B cell (primary cell): ENCODE measurements around the gene CPED1. TPM values are rescaled to one million over a fixed set of nuclear protein-coding genes. Genes with fewer than 3 reads are reported as not detected.

Experiments
- ATAC-seq: fragments of 200-7000 bp; cut with Tn5 transposase; one replicate; pipeline ENCODE4 v1.10.0; 2021; ENCODE audit warnings: low read depth, mild to moderate bottlenecking, moderate number of reproducible peaks, moderate library complexity
- CTCF ChIA-PET: fragments of 350-600 bp; sonication (Branson Sonifier 250); formaldehyde crosslinking; loops from one replicate; lab custom pipeline; 2021; ENCODE audit warnings: antibody characterized with exemption, inconsistent platforms; lab: Charles Lee
- POLR2A ChIA-PET: fragments of 350-600 bp; sonication (Branson Sonifier 250); formaldehyde crosslinking; loops from one replicate; lab custom pipeline; 2021; ENCODE audit warnings: antibody characterized with exemption; lab: Charles Lee
- DNase-seq: peaks from one replicate; pipeline ENCODE4 v3.0.0; 2013
- H2AFZ ChIP-seq: 2 replicates; pipeline ENCODE4 v1.6.1; 2012; ENCODE audit warnings: mild to moderate bottlenecking, low read depth, low read length; ENCODE audit not compliant: insufficient read depth, poor library complexity, severe bottlenecking
- H3K27ac ChIP-seq, 2 donors: 1 replicate in 1 of 2; 2 replicates in 1 of 2; pipeline ENCODE4 v1.5.1; 2012 to 2013; ENCODE audit warnings: low read length in 2 of 2, mild to moderate bottlenecking in 2 of 2, moderate library complexity in 1 of 2
- H3K27me3 ChIP-seq, 4 experiments: fragments of 200-600 bp in 1 of 4; sonication (generic) in 1 of 4; replicated peaks in 1 of 4; 1 replicate in 2 of 4; 2 replicates in 2 of 4; pipeline versions ENCODE4 v1.6.1 to v1.7.0; 2013 to 2016; ENCODE audit warnings: low read length in 3 of 4, mild to moderate bottlenecking in 2 of 4, mixed read lengths in 1 of 4, moderate library complexity in 1 of 4; ENCODE audit not compliant: insufficient read depth in 4 of 4, control insufficient read depth in 3 of 4; ENCODE audit errors: control extremely low read depth in 1 of 4
- H3K36me3 ChIP-seq, 2 experiments: replicated peaks in 1 of 2; 1 replicate in 1 of 2; 2 replicates in 1 of 2; pipeline versions ENCODE4 v1.6.1 to v1.7.1; 2013; ENCODE audit warnings: low read length in 1 of 2; ENCODE audit not compliant: insufficient read depth in 2 of 2, control insufficient read depth in 1 of 2; ENCODE audit errors: control extremely low read depth in 1 of 2, extremely low read depth in 1 of 2
- H3K4me1 ChIP-seq, 2 donors: fragments of 200-600 bp in 1 of 2; sonication (generic) in 1 of 2; 1 replicate in 1 of 2; 2 replicates in 1 of 2; pipeline versions ENCODE4 v1.5.1 to v1.6.1; 2013 to 2017; ENCODE audit warnings: low read length in 2 of 2; ENCODE audit not compliant: control insufficient read depth in 2 of 2, insufficient read depth in 2 of 2
- H3K4me2 ChIP-seq: replicated peaks from 2 replicates; pipeline ENCODE3; 2012; ENCODE audit warnings: mild to moderate bottlenecking, low read depth, low read length; ENCODE audit not compliant: poor library complexity, severe bottlenecking
- H3K4me3 ChIP-seq, 5 experiments: fragments of 200-600 bp in 1 of 5; sonication (generic) in 1 of 5; 1 replicate in 3 of 5; 2 replicates in 2 of 5; pipeline versions ENCODE4 v1.5.1 to v1.7.0; 2011 to 2016; ENCODE audit warnings: low read length in 4 of 5, mild to moderate bottlenecking in 4 of 5, low read depth in 2 of 5, control low read depth in 1 of 5, moderate library complexity in 1 of 5; ENCODE audit not compliant: insufficient read depth in 1 of 5; ENCODE audit errors: control extremely low read depth in 1 of 5, extremely low read depth in 1 of 5
- H3K79me2 ChIP-seq: fragments of 200-600 bp; sonication (generic); one replicate; pipeline ENCODE4 v1.6.0; 2016; ENCODE audit warnings: low read length; ENCODE audit not compliant: control insufficient read depth, insufficient read depth
- H3K9ac ChIP-seq: fragments of 200-600 bp; sonication (generic); 2 replicates; pipeline ENCODE4 v1.6.1; 2017; ENCODE audit warnings: mild to moderate bottlenecking, low read length, moderate library complexity
- H3K9me3 ChIP-seq, 3 donors: one replicate each; pipeline versions ENCODE4 v1.6.1 to v1.7.1; 2013; ENCODE audit warnings: low read length in 2 of 3; ENCODE audit not compliant: control insufficient read depth in 2 of 3, insufficient read depth in 1 of 3; ENCODE audit errors: control extremely low read depth in 1 of 3
- H4K20me1 ChIP-seq: 2 replicates; pipeline ENCODE4 v1.6.0; 2012; ENCODE audit warnings: mild to moderate bottlenecking, low read length; ENCODE audit not compliant: insufficient read depth, control insufficient read depth, poor library complexity, severe bottlenecking
- H3K27ac Mint-ChIP-seq: one replicate; pipeline ENCODE4 v1.8.0; 2021; ENCODE audit warnings: mixed read lengths
- H3K27me3 Mint-ChIP-seq: one replicate; pipeline ENCODE4 v1.8.0; 2021; ENCODE audit warnings: mixed read lengths
- H3K4me1 Mint-ChIP-seq: one replicate; pipeline ENCODE4 v1.8.0; 2021; ENCODE audit warnings: mixed read lengths
- H3K4me3 Mint-ChIP-seq: one replicate; pipeline ENCODE4 v1.8.0; 2021; ENCODE audit warnings: mixed read lengths
- H3K9me3 Mint-ChIP-seq: one replicate; pipeline ENCODE4 v1.8.0; 2022; ENCODE audit warnings: mixed read lengths; ENCODE audit not compliant: insufficient read depth
- CTCF ChIP-seq: fragments of 200-600 bp; IDR thresholded peaks from one replicate; pipeline ENCODE4 v1.8.0; 2022; ENCODE audit warnings: antibody characterized with exemption, mild to moderate bottlenecking
- EZH2 ChIP-seq: IDR thresholded peaks from 2 replicates; pipeline ENCODE4 v1.6.1; 2012; ENCODE audit warnings: borderline replicate concordance, low read depth, mild to moderate bottlenecking, moderate library complexity, low read length; ENCODE audit not compliant: insufficient read depth, poor library complexity, severe bottlenecking
- WGBS: methylation state at CpG from one replicate; pipeline ENCODE4 v1.1.5; 2013; ENCODE audit warnings: missing lambda C conversion rate; ENCODE audit not compliant: insufficient coverage; 5-methylcytosine and 5-hydroxymethylcytosine counted together
- intact Hi-C: fragments of 100-400 bp; cut with micrococcal nuclease; formaldehyde crosslinking; loops from one replicate; pipeline ENCODE4 v1.10.0; 2022
- polyA plus RNA-seq: library from polyadenylated mRNA; depleted of rRNA; stranded (reverse); fragments of >200 nt; gene quantifications from 2 replicates; pipeline ENCODE4 v1.2.3, GENCODE V29; 2012
- total RNA-seq, 2 donors: library from RNA; stranded (reverse); fragments of 120-200 nt in 1 of 2; gene quantifications; 1 replicate in 1 of 2; 2 replicates in 1 of 2; pipeline versions ENCODE4 v1.2.3 to v1.2.4, GENCODE V29; 2013 to 2022

CPED1 gene
- total and polyA plus RNA-seq, 2 donors (not counting 1 experiment from before 2014, with no cell fraction given): 0.44 to 3.8 TPM

- no peak overlapping the region for H3K27ac Mint-ChIP-seq
- H3K4me1 Mint-ChIP-seq: no peaks in the 10 kb centered on the region
- DNase-seq: no peak
- TF ChIP-seq CTCF (no peak), EZH2 (no peak)
- H3K9me3 Mint-ChIP-seq: peaks cover 4% of the 10 kb centered on the region
- H3K79me2 ChIP-seq: no peaks in the 10 kb centered on the region
- H3K9me3 ChIP-seq: no peaks in the 10 kb centered on the region
- H3K4me3 Mint-ChIP-seq: no peak overlapping the region
- H3K36me3 ChIP-seq: no peaks in the 10 kb centered on the region
- no peaks in the 10 kb centered on the region for H3K4me1 ChIP-seq
- H3K27ac ChIP-seq: no peak overlapping the region
- H3K4me3 ChIP-seq: no peak overlapping the region
- no peak overlapping the region for H3K9ac ChIP-seq
- H3K4me2 ChIP-seq: no peak overlapping the region
- intact Hi-C loops: no loop called here
- 71% methylated on average over 4 of the region's 8 CpGs for WGBS
- H3K27me3 Mint-ChIP-seq: peaks cover 16% of the 10 kb centered on the region
- CTCF ChIA-PET: no interaction called here
- H2AFZ ChIP-seq: no peak overlapping the region
- no peaks in the 10 kb centered on the region for H4K20me1 ChIP-seq
- POLR2A ChIA-PET: no interaction called here
- H3K27me3 ChIP-seq: no peaks in the 10 kb centered on the region
- no peak for ATAC-seq
Observed at GRCh38 chr7:121023683-121024511, 35.4 kb downstream of the CPED1 start.

- no peaks in the 10 kb centered on the region for H3K4me1 Mint-ChIP-seq
- H3K9me3 Mint-ChIP-seq: peaks cover 4% of the 10 kb centered on the region
- CTCF ChIA-PET: no interaction called here
Observed at GRCh38 chr7:121024611-121025010, 36.1 kb downstream of the CPED1 start.

More at GRCh38 chr7:121024611-121025010, 36.1 kb downstream of the CPED1 start:
- peaks cover 16% of the 10 kb centered on the region for H3K27me3 Mint-ChIP-seq
- Histone ChIP-seq H3K9me3 (no peaks in the 10 kb centered on the region), H3K79me2 (no peaks in the 10 kb centered on the region), H3K36me3 (no peaks in the 10 kb centered on the region), H4K20me1 (no peaks in the 10 kb centered on the region), H3K27ac (no peak overlapping the region), H3K4me3 (no peak overlapping the region), H3K4me1 (no peaks in the 10 kb centered on the region), H3K4me2 (no peak overlapping the region), H3K27me3 (no peaks in the 10 kb centered on the region), H3K9ac (no peak overlapping the region), H2AFZ (no peak overlapping the region)
- intact Hi-C loops: no loop called here
- no peak for ATAC-seq
- no peak overlapping the region for H3K27ac Mint-ChIP-seq
- no peak for DNase-seq
- H3K4me3 Mint-ChIP-seq: no peak overlapping the region
- WGBS: no CpG with 5 or more reads among the region's 5 CpGs
- TF ChIP-seq CTCF: no peak
- TF ChIP-seq EZH2: no peak
- POLR2A ChIA-PET: no interaction called here
